ENCODE results near the gene ABCC5.

The ABCC5 gene

GRCh38 chr3:184017672-184018423 is at the start of gene ABCC5:
ABCC5 (minus strand) TSS chr3:184017884; CDS start chr3:184014392, 3,492 bp downstream.
- Histone ChIP-seq H3K4me3 (ENCODE audit: low read length) (peak within 1 kb of the TSS; percentile 99), H3K36me3 (ENCODE audit: control insufficient read depth, insufficient read depth, low read length, severe bottlenecking) (peaks cover 4% of the 10 kb centered on the region), H3K9me3 (ENCODE audit: control insufficient read depth, low read length) (no peaks in the 10 kb centered on the region), H3K27me3 (replicated peaks; ENCODE audit: control insufficient read depth, insufficient read depth, low read length) (peaks cover 2% of the 10 kb centered on the region), H3K9ac (ENCODE audit: low read length) (peak within 1 kb of the TSS; percentile 94), H3K4me1 (ENCODE audit: control insufficient read depth, insufficient read depth, low read length) (peaks cover 25% of the 10 kb centered on the region)
- peak; percentile 96 for DNase-seq (ENCODE audit: low read depth)

GRCh38 chr3:184066211-184066610 is 48.5 kb upstream of the ABCC5 start:
- Histone ChIP-seq H3K27me3 (replicated peaks; ENCODE audit: control insufficient read depth, insufficient read depth, low read length) (peaks cover 4% of the 10 kb centered on the region), H3K9me3 (ENCODE audit: control insufficient read depth, low read length) (peaks cover 2% of the 10 kb centered on the region), H3K4me3 (ENCODE audit: low read length) (no peak overlapping the region), H3K36me3 (ENCODE audit: control insufficient read depth, insufficient read depth, low read length, severe bottlenecking) (no peaks in the 10 kb centered on the region), H3K4me1 (ENCODE audit: control insufficient read depth, insufficient read depth, low read length) (no peaks in the 10 kb centered on the region), H3K9ac (ENCODE audit: low read length) (no peak overlapping the region)
- peak; percentile 11 for DNase-seq (ENCODE audit: low read depth)

- peaks cover 8% of the 10 kb centered on the region for H3K27me3 ChIP-seq (replicated peaks; ENCODE audit: control insufficient read depth, insufficient read depth, low read length)
- H3K4me1 ChIP-seq (ENCODE audit: control insufficient read depth, insufficient read depth, low read length) = peaks cover 8% of the 10 kb centered on the region
- H3K9me3 ChIP-seq (ENCODE audit: control insufficient read depth, low read length) = peaks cover 2% of the 10 kb centered on the region
- no peaks in the 10 kb centered on the region for H3K36me3 ChIP-seq (ENCODE audit: control insufficient read depth, insufficient read depth, low read length, severe bottlenecking)
- H3K9ac ChIP-seq (ENCODE audit: low read length) = no peak overlapping the region
- no peak overlapping the region for H3K4me3 ChIP-seq (ENCODE audit: low read length)
- no peak for DNase-seq (ENCODE audit: low read depth)
Measured at GRCh38 chr3:184062637-184063036, 45.0 kb upstream of the ABCC5 start.

GRCh38 chr3:184059424-184059823 is 41.7 kb upstream of the ABCC5 start:
- no peak for DNase-seq (ENCODE audit: low read depth)
- H3K9me3 ChIP-seq (ENCODE audit: control insufficient read depth, low read length) = peaks cover 2% of the 10 kb centered on the region
- no peak overlapping the region for H3K4me3 ChIP-seq (ENCODE audit: low read length)
- H3K27me3 ChIP-seq (replicated peaks; ENCODE audit: control insufficient read depth, insufficient read depth, low read length) = peaks cover 14% of the 10 kb centered on the region
- no peaks in the 10 kb centered on the region for H3K36me3 ChIP-seq (ENCODE audit: control insufficient read depth, insufficient read depth, low read length, severe bottlenecking)
- H3K4me1 ChIP-seq (ENCODE audit: control insufficient read depth, insufficient read depth, low read length) = peaks cover 8% of the 10 kb centered on the region
- no peak overlapping the region for H3K9ac ChIP-seq (ENCODE audit: low read length)

- H3K4me3 ChIP-seq (ENCODE audit: low read length) = no peak overlapping the region
- DNase-seq (ENCODE audit: low read depth) = peak; percentile 8
- peaks cover 2% of the 10 kb centered on the region for H3K9me3 ChIP-seq (ENCODE audit: control insufficient read depth, low read length)
- H3K36me3 ChIP-seq (ENCODE audit: control insufficient read depth, insufficient read depth, low read length, severe bottlenecking) = no peaks in the 10 kb centered on the region
- H3K4me1 ChIP-seq (ENCODE audit: control insufficient read depth, insufficient read depth, low read length) = peaks cover 8% of the 10 kb centered on the region
- peaks cover 10% of the 10 kb centered on the region for H3K27me3 ChIP-seq (replicated peaks; ENCODE audit: control insufficient read depth, insufficient read depth, low read length)
- no peak overlapping the region for H3K9ac ChIP-seq (ENCODE audit: low read length)
Measured at GRCh38 chr3:184058029-184058428, 40.3 kb upstream of the ABCC5 start.

DNA sequence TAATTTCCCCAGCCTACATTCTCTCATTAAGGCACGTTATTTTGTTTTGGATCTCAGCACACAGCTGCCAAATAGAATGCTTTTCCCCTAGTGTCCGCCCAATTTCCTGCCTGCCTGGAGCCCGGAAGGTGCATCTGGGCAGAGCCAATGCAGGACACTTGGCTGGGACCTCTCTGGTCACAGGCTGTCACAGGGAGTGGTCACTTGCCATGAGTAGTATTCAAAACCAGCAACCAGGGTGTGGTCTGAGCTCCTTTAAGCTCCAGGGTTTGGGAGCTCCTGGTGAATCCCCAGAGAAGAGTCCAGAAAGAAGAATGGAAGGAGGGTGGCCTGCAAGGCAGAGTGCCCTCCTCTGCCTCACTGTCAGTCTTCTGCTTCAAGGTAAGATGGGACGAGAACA is 35.1 kb upstream of the ABCC5 start, which contains the start of gene HTR3C:
Gene HTR3C, plus strand, starts transcription at position 281 of the 400 bp plus-strand sequence. Its CDS starts 34 bp downstream, at position 315.
- Histone ChIP-seq H3K4me3 (ENCODE audit: low read length) (no peak within 1 kb of the TSS), H3K9ac (ENCODE audit: low read length) (no peak within 1 kb of the TSS), H3K36me3 (ENCODE audit: control insufficient read depth, insufficient read depth, low read length, severe bottlenecking) (no peaks in the 10 kb centered on the region), H3K4me1 (ENCODE audit: control insufficient read depth, insufficient read depth, low read length) (peaks cover 4% of the 10 kb centered on the region), H3K9me3 (ENCODE audit: control insufficient read depth, low read length) (no peaks in the 10 kb centered on the region), H3K27me3 (replicated peaks; ENCODE audit: control insufficient read depth, insufficient read depth, low read length) (peaks cover 24% of the 10 kb centered on the region)
- DNase-seq (ENCODE audit: low read depth) = no peak

DNA sequence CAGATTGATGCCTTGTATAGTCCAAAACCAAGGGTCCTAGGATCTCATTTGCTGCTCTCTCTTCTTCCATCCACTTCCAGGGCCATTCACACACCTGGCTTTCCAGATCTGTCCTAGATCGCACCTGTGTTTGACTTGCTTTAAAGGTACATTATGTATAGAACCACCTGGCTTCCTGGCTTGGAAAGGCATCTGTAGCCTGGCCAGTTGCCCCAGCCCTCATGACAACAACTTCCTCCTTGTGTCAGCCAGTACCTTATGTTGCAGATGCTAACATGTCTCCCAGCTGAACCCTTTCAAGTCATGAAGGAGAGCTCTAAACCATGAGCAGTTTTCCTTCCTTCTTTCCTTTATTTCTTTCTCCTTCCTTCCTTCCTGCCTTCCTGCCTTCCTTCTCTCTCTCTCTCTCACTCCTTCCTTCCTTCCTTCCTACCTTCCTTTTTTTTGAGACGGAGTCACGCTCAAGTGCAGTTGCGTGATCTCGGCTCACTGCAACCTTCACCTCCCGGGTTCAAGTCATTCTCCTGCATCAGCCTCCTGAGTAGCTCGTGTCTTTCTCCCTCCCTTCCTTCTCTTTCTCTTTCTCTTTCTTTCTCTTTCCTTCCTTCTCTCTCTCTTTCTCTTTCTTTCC is 32.6 kb upstream of the ABCC5 start:
- Histone ChIP-seq H3K4me1 (ENCODE audit: control insufficient read depth, insufficient read depth, low read length) (peaks cover 3% of the 10 kb centered on the region), H3K9me3 (ENCODE audit: control insufficient read depth, low read length) (no peaks in the 10 kb centered on the region), H3K4me3 (ENCODE audit: low read length) (no peak overlapping the region), H3K36me3 (ENCODE audit: control insufficient read depth, insufficient read depth, low read length, severe bottlenecking) (no peaks in the 10 kb centered on the region), H3K9ac (ENCODE audit: low read length) (no peak overlapping the region), H3K27me3 (replicated peaks; ENCODE audit: control insufficient read depth, insufficient read depth, low read length) (peaks cover 25% of the 10 kb centered on the region)
- DNase-seq (ENCODE audit: low read depth) = no peak

DNA sequence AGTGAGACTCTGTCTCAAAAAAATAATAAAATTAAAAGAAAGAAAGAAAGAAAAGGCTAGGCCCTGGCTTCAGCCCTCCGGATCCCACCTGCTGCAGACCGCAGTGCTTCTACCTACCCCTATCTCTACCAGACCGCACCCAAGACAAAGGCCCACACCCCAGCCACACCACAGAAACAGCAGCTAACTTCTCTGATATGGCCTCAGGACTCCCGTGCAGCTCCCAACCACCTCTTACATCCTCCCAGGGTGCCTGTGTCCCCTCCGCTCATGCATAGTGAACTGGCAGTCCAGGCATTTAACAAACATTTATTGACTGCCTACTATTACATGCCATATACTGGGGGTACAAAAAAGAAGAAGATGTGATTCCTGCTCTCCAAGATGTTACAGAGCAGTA is 28.3 kb upstream of the ABCC5 start:
- no peak for DNase-seq (ENCODE audit: low read depth)
- Histone ChIP-seq H3K9ac (ENCODE audit: low read length) (no peak overlapping the region), H3K36me3 (ENCODE audit: control insufficient read depth, insufficient read depth, low read length, severe bottlenecking) (no peaks in the 10 kb centered on the region), H3K9me3 (ENCODE audit: control insufficient read depth, low read length) (no peaks in the 10 kb centered on the region), H3K4me1 (ENCODE audit: control insufficient read depth, insufficient read depth, low read length) (no peaks in the 10 kb centered on the region), H3K27me3 (replicated peaks; ENCODE audit: control insufficient read depth, insufficient read depth, low read length) (peaks cover 31% of the 10 kb centered on the region), H3K4me3 (ENCODE audit: low read length) (no peak overlapping the region)

DNA sequence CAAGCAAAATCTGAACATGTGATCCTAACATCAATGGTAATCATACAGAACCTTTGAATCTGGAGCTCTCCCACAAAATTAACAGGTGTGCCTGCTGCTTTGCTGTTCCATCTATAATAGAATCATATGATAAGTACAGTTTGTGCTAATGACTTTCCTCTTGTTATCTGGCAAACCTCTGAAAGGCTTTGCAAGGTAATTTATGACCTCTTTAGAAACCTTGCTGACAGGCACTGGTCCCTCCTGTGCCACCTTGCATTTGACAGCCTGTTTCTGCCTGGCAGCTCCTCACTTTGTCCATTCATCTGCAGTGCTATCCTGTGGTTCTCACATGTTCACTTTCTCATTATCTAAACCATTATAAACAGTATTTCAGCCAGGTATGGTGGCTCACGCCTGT is 24.9 kb upstream of the ABCC5 start:
- no peak for DNase-seq (ENCODE audit: low read depth)
- Histone ChIP-seq H3K27me3 (replicated peaks; ENCODE audit: control insufficient read depth, insufficient read depth, low read length) (peaks cover 16% of the 10 kb centered on the region), H3K4me1 (ENCODE audit: control insufficient read depth, insufficient read depth, low read length) (peaks cover 12% of the 10 kb centered on the region), H3K9me3 (ENCODE audit: control insufficient read depth, low read length) (no peaks in the 10 kb centered on the region), H3K9ac (ENCODE audit: low read length) (no peak overlapping the region), H3K36me3 (ENCODE audit: control insufficient read depth, insufficient read depth, low read length, severe bottlenecking) (no peaks in the 10 kb centered on the region), H3K4me3 (ENCODE audit: low read length) (no peak overlapping the region)

DNA sequence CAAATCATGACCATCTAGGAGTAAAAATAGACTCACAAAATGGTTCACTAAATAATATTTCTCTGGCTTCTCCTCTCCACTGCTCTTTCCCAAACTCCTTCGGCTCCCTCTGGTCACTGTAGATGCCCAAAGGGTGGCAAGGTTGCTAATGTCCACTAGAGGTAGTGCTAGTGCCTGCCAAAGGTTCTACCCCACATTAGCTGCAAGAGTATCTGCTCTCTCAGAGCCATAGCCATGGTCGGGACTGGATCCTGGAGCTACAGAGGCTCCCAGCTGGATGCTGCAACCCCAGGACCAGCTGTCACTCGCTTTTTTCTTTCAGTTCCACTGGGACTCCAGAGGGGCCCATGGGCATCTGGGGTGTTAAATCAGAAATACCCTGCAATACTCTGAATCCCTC is 22.3 kb upstream of the ABCC5 start:
- H3K27me3 ChIP-seq (replicated peaks; ENCODE audit: control insufficient read depth, insufficient read depth, low read length) = peaks cover 18% of the 10 kb centered on the region
- H3K36me3 ChIP-seq (ENCODE audit: control insufficient read depth, insufficient read depth, low read length, severe bottlenecking) = no peaks in the 10 kb centered on the region
- no peak overlapping the region for H3K9ac ChIP-seq (ENCODE audit: low read length)
- peaks cover 12% of the 10 kb centered on the region for H3K4me1 ChIP-seq (ENCODE audit: control insufficient read depth, insufficient read depth, low read length)
- no peak overlapping the region for H3K4me3 ChIP-seq (ENCODE audit: low read length)
- DNase-seq (ENCODE audit: low read depth) = peak; percentile 18
- H3K9me3 ChIP-seq (ENCODE audit: control insufficient read depth, low read length) = no peaks in the 10 kb centered on the region

DNA sequence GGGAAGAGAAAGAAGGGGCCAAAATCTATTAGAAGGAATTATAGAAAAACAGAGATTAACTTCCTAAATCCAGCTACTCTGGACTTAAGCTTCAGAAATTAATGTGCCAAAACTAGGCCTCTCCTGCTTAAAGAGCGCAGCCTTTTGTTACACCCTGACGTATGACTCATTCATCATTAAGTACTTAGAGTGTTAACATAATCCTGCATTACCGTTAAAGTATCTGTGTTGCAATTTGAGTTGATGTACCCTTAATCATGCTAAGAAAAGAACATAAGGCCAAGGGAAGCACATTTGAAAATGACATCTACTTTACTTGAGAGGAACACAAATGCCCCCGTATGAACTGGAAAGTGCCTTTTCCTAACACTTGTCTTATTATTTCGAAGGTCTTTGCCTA is 21.7 kb upstream of the ABCC5 start:
- DNase-seq (ENCODE audit: low read depth) = no peak
- peaks cover 20% of the 10 kb centered on the region for H3K27me3 ChIP-seq (replicated peaks; ENCODE audit: control insufficient read depth, insufficient read depth, low read length)
- H3K4me1 ChIP-seq (ENCODE audit: control insufficient read depth, insufficient read depth, low read length) = peaks cover 12% of the 10 kb centered on the region
- H3K36me3 ChIP-seq (ENCODE audit: control insufficient read depth, insufficient read depth, low read length, severe bottlenecking) = no peaks in the 10 kb centered on the region
- no peaks in the 10 kb centered on the region for H3K9me3 ChIP-seq (ENCODE audit: control insufficient read depth, low read length)
- no peak overlapping the region for H3K9ac ChIP-seq (ENCODE audit: low read length)
- no peak overlapping the region for H3K4me3 ChIP-seq (ENCODE audit: low read length)

Data from adipocyte (in vitro differentiated cells).